SK-N-SH treated with all-trans-retinoic acid at 6 μM for 48 hours (cell line): ENCODE results near the gene UBE3C.

Experiments used
- ARNTL ChIP-seq: fragments of 450-650 bp; formaldehyde crosslinking; IDR thresholded peaks from 2 replicates; pipeline ENCODE4 v1.5.0; 2020; ENCODE audit warnings: low read depth, mild to moderate bottlenecking, moderate library complexity, borderline replicate concordance
- CREB5 ChIP-seq: fragments of 250-450 bp; sonication (Bioruptor Pico); IDR thresholded peaks from 2 replicates; pipeline ENCODE4 v1.5.1; 2020; ENCODE audit warnings: low read depth, mild to moderate bottlenecking, moderate library complexity
- CSDC2 ChIP-seq: fragments of 250-450 bp; sonication (Bioruptor Pico); IDR thresholded peaks from 2 replicates; pipeline ENCODE4 v1.5.0; 2020; ENCODE audit warnings: mild to moderate bottlenecking, moderate library complexity
- GLIS3 ChIP-seq: fragments of 250-450 bp; sonication (Bioruptor Pico); IDR thresholded peaks from 2 replicates; pipeline ENCODE4 v1.5.0; 2020; ENCODE audit warnings: mild to moderate bottlenecking, moderate library complexity
- PATZ1 ChIP-seq: fragments of 250-450 bp; sonication (Bioruptor Pico); IDR thresholded peaks from 2 replicates; pipeline ENCODE4 v1.8.0; 2020; ENCODE audit warnings: mild to moderate bottlenecking, moderate library complexity, borderline replicate concordance
- SNAI2 ChIP-seq: fragments of 250-450 bp; sonication (Bioruptor Pico); IDR thresholded peaks from 2 replicates; pipeline ENCODE4 v1.5.0; 2020; ENCODE audit warnings: mild to moderate bottlenecking, moderate library complexity
- TCF4 ChIP-seq: fragments of 250-450 bp; sonication (Bioruptor Pico); IDR thresholded peaks from 2 replicates; pipeline ENCODE4 v1.8.0; 2021; ENCODE audit warnings: mild to moderate bottlenecking, moderate library complexity, borderline replicate concordance
- TOX ChIP-seq: fragments of 250-450 bp; sonication (Bioruptor Pico); IDR thresholded peaks from 2 replicates; pipeline ENCODE4 v1.8.0; 2021; ENCODE audit warnings: mild to moderate bottlenecking, moderate library complexity, borderline replicate concordance
- ZFP30 ChIP-seq: fragments of 450-650 bp; formaldehyde crosslinking; IDR thresholded peaks from 2 replicates; pipeline ENCODE4 v1.5.0; 2022; ENCODE audit warnings: mild to moderate bottlenecking, moderate library complexity
- TF ChIP-seq, protein P1 (sequence below): fragments of 250-450 bp; sonication (Bioruptor Pico); IDR thresholded peaks from 2 replicates; pipeline ENCODE4 v1.5.0; 2020; ENCODE audit warnings: mild to moderate bottlenecking, moderate library complexity

- TF ChIP-seq TOX (CRISPR knock-in tag) (no peak), SNAI2 (CRISPR knock-in tag) (no peak), GLIS3 (CRISPR knock-in tag) (no peak), CSDC2 (CRISPR knock-in tag) (no peak), PATZ1 (CRISPR knock-in tag) (no peak), TCF4 (CRISPR knock-in tag) (no peak), ARNTL (CRISPR knock-in tag) (no peak), CREB5 (CRISPR knock-in tag) (no peak), ZFP30 (CRISPR knock-in tag) (no peak)
- TF ChIP-seq, protein P1, sequence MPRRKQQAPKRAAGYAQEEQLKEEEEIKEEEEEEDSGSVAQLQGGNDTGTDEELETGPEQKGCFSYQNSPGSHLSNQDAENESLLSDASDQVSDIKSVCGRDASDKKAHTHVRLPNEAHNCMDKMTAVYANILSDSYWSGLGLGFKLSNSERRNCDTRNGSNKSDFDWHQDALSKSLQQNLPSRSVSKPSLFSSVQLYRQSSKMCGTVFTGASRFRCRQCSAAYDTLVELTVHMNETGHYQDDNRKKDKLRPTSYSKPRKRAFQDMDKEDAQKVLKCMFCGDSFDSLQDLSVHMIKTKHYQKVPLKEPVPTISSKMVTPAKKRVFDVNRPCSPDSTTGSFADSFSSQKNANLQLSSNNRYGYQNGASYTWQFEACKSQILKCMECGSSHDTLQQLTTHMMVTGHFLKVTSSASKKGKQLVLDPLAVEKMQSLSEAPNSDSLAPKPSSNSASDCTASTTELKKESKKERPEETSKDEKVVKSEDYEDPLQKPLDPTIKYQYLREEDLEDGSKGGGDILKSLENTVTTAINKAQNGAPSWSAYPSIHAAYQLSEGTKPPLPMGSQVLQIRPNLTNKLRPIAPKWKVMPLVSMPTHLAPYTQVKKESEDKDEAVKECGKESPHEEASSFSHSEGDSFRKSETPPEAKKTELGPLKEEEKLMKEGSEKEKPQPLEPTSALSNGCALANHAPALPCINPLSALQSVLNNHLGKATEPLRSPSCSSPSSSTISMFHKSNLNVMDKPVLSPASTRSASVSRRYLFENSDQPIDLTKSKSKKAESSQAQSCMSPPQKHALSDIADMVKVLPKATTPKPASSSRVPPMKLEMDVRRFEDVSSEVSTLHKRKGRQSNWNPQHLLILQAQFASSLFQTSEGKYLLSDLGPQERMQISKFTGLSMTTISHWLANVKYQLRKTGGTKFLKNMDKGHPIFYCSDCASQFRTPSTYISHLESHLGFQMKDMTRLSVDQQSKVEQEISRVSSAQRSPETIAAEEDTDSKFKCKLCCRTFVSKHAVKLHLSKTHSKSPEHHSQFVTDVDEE (CRISPR knock-in tag) = no peak
Measured at GRCh38 chr7:157228864-157229422, 90.2 kb downstream of the UBE3C start.
